HFFc6 (cell line): ENCODE measurements around the gene FLOT2. TPM values are rescaled to one million over a fixed set of nuclear protein-coding genes. Genes with fewer than 3 reads are reported as not detected.
A peak's percentile ranks its signal among the peaks of the same experiment; 100 is the strongest.

Experiments used
- DNase-seq: peaks from one replicate; pipeline ENCODE4 v3.0.0-alpha.2; 2018
- H3K27ac Mint-ChIP-seq: 2 replicates; pipeline ENCODE4 v1.8.0; 2020; ENCODE audit warnings: mild to moderate bottlenecking, mixed read lengths
- H3K27me3 Mint-ChIP-seq: 2 replicates; pipeline ENCODE4 v1.8.0; 2021; ENCODE audit warnings: mild to moderate bottlenecking, moderate library complexity, mixed read lengths; ENCODE audit not compliant: insufficient read depth
- H3K36me3 Mint-ChIP-seq: 2 replicates; pipeline ENCODE4 v1.8.0; 2021; ENCODE audit warnings: low read depth, mixed read lengths
- H3K4me1 Mint-ChIP-seq: 2 replicates; pipeline ENCODE4 v1.8.0; 2020; ENCODE audit warnings: low read depth, mixed read lengths
- H3K4me3 Mint-ChIP-seq: 2 replicates; pipeline ENCODE4 v1.8.0; 2020; ENCODE audit warnings: mild to moderate bottlenecking, moderate library complexity, mixed read lengths
- H3K9me3 Mint-ChIP-seq: 2 replicates; pipeline ENCODE4 v1.8.0; 2020; ENCODE audit warnings: mild to moderate bottlenecking, mixed read lengths
- total RNA-seq, 6 experiments: library from RNA; stranded (reverse); fragmentation: NEBNext Ultra II Directional; extraction: Animal tissue kit (Norgen Biotek cat#: 25700); gene quantifications; 2 replicates in 1 of 6; 3 replicates in 5 of 6; pipeline ENCODE4 v1.2.3, GENCODE V29; 2021
- TF ChIP-seq, protein P1 (sequence below): fragments of 200-600 bp; sonication (generic); IDR thresholded peaks from 2 replicates; pipeline ENCODE4 v1.5.0; 2021; ENCODE audit warnings: antibody characterized with exemption, mild to moderate bottlenecking

Gene FLOT2
- total RNA-seq, 6 experiments from 2014 or later: 46.7 to 85.7 (median 77.9) TPM

GRCh38 chr17:28926366-28926765 is 28.8 kb upstream of the FLOT2 start:
- H3K27me3 Mint-ChIP-seq: peaks cover 3% of the 10 kb centered on the region
- peaks cover 57% of the 10 kb centered on the region for H3K36me3 Mint-ChIP-seq
- TF ChIP-seq, protein P1, sequence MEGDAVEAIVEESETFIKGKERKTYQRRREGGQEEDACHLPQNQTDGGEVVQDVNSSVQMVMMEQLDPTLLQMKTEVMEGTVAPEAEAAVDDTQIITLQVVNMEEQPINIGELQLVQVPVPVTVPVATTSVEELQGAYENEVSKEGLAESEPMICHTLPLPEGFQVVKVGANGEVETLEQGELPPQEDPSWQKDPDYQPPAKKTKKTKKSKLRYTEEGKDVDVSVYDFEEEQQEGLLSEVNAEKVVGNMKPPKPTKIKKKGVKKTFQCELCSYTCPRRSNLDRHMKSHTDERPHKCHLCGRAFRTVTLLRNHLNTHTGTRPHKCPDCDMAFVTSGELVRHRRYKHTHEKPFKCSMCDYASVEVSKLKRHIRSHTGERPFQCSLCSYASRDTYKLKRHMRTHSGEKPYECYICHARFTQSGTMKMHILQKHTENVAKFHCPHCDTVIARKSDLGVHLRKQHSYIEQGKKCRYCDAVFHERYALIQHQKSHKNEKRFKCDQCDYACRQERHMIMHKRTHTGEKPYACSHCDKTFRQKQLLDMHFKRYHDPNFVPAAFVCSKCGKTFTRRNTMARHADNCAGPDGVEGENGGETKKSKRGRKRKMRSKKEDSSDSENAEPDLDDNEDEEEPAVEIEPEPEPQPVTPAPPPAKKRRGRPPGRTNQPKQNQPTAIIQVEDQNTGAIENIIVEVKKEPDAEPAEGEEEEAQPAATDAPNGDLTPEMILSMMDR: no peak
- peak overlapping the region; percentile 15; the same call in 1 of the 2 replicates for H3K4me3 Mint-ChIP-seq
- peaks cover 15% of the 10 kb centered on the region for H3K9me3 Mint-ChIP-seq
- DNase-seq: no peak
- peak overlapping the region; percentile 80 for H3K27ac Mint-ChIP-seq
- H3K4me1 Mint-ChIP-seq: peaks cover 43% of the 10 kb centered on the region

DNA sequence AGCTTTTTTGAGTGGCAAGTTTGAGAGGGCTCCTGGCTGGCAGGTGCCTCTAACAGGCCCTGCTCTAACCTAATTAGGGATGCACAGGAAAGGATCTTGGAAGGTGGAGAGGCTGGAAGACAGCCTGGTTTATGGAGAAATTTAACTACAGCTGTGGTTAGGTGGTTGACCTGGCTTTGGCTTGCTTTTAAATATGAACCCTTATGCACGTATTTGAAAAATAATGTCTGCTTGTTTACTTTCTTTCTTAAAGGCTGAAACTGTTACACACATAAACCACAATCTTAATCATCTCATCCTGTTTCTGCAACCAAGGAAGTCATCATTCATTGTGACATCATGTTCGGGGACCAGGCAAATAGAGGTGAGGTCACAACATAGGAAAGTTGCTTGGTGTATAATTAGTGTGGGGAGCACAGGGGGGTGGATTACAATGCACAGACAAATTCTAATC is 28.4 kb upstream of the FLOT2 start:
- Mint-ChIP-seq H3K4me1 (peaks cover 45% of the 10 kb centered on the region), H3K27ac (peak overlapping the region; percentile 80), H3K4me3 (peak overlapping the region; percentile 15; the same call in 1 of the 2 replicates), H3K9me3 (peaks cover 15% of the 10 kb centered on the region), H3K27me3 (peaks cover 3% of the 10 kb centered on the region), H3K36me3 (peaks cover 59% of the 10 kb centered on the region)
- TF ChIP-seq, protein P1: no peak
- DNase-seq: peak; percentile 82

DNA sequence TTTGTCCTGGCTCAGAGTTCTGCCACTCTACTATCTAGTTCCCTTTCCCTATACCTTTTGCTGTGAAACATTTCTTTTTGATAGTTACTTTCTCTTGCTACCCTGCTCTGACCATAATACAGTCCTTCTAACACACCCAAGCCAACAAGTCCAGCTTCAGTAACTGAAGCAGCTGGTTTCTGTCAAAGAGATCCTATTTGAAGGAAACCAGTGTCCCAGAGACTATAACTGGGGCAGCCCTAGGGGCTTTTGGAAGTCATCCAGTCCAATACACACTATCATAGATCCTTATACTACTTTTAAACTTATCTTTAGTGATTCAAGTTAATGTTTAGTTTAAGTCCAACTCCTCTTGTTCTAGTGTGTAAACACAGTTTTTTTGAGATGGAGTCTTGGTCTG is 22.7 kb upstream of the FLOT2 start:
- peaks cover 16% of the 10 kb centered on the region for H3K4me1 Mint-ChIP-seq
- H3K36me3 Mint-ChIP-seq: peaks cover 65% of the 10 kb centered on the region
- H3K4me3 Mint-ChIP-seq: no peak overlapping the region
- H3K27ac Mint-ChIP-seq: no peak overlapping the region
- H3K27me3 Mint-ChIP-seq: no peaks in the 10 kb centered on the region; the same call in 1 of the 2 replicates
- DNase-seq: no peak
- no peaks in the 10 kb centered on the region for H3K9me3 Mint-ChIP-seq
- TF ChIP-seq, protein P1: no peak

GRCh38 chr17:28918295-28918694 is 20.8 kb upstream of the FLOT2 start:
- no peaks in the 10 kb centered on the region for H3K27me3 Mint-ChIP-seq
- DNase-seq: no peak
- peaks cover 17% of the 10 kb centered on the region for H3K4me1 Mint-ChIP-seq
- no peak overlapping the region for H3K4me3 Mint-ChIP-seq
- peaks cover 4% of the 10 kb centered on the region; the same call in 1 of the 2 replicates for H3K9me3 Mint-ChIP-seq
- H3K27ac Mint-ChIP-seq: no peak overlapping the region
- peaks cover 66% of the 10 kb centered on the region for H3K36me3 Mint-ChIP-seq
- TF ChIP-seq, protein P1: no peak

DNA sequence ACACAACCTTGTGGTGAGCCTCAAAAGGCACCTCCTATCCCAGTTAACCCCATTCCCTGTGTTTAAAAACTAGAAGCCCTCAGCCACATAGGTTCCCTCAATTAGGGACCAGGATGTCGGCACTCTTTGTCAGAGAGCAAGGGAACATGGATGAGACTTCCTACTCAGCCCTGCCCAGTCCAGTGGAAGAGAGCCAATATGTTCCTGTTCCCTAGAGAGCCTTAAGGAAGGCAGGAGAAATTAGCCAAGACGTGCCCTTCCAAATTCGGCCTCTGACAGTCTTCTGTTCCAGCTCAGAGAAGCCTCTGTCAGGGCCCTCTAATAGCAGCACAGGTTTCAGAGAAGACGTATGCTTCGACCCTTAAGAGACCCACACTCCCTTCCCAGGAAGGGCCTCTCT is 19.9 kb upstream of the FLOT2 start:
- no peak for DNase-seq
- TF ChIP-seq, protein P1: no peak
- peak overlapping the region; percentile 33; the same call in 1 of the 2 replicates for H3K27ac Mint-ChIP-seq
- no peak overlapping the region for H3K4me3 Mint-ChIP-seq
- no peaks in the 10 kb centered on the region; the same call in 1 of the 2 replicates for H3K27me3 Mint-ChIP-seq
- H3K36me3 Mint-ChIP-seq: peaks cover 59% of the 10 kb centered on the region
- H3K4me1 Mint-ChIP-seq: peaks cover 17% of the 10 kb centered on the region
- H3K9me3 Mint-ChIP-seq: peaks cover 4% of the 10 kb centered on the region; the same call in 1 of the 2 replicates
